Heart left ventricle (tissue), 13 donors: Measurements from ENCODE around the gene PEX3.

Experiments used
- CTCF ChIP-seq, 12 donors: fragments of 200-600 bp; sonication (generic) in 4 of 12; IDR thresholded peaks; one replicate each; pipeline versions ENCODE4 v1.5.0 to v1.8.0; 2018 to 2022; ENCODE audit warnings: antibody characterized with exemption in 12 of 12, mild to moderate bottlenecking in 5 of 12
- POLR2A ChIP-seq, 2 donors: fragments of 450-650 bp; IDR thresholded peaks; one replicate each; pipeline ENCODE4 v1.6.1; 2017; ENCODE audit warnings: antibody characterized with exemption in 2 of 2, mild to moderate bottlenecking in 2 of 2, moderate library complexity in 2 of 2
- donor health status: ischemic (EF 13 %, LVEDD 7.1; RV severe dilation, severe dysfunction).
- donor health status: DM: no; HTN: yes; CAD: no.
- donor health status: DM: no; HTN: no; CAD: no.
- donor health status: ischemic (EF 25% LVEDD 6.9; RV normal size, moderate dysfunction).
- donor health status: ischemic (EF 25% LVEDD 5.7; RV mildly dilated, moderate dysfunction).
- donor health status: ischemic (EF 35%, LVEDD 5.7; RV mildly dilated, moderate dysfunction).
- donor health status: nonischemic (EF 11% LVEDD 7.7; RV severe dilation, severe dysfunction).
- donor health status: DM: yes; HTN: yes; CAD: no.
- donor health status: PGD.
- donor health status: ischemic (EF 29% LVEDD 5.4; RV normal size, mild dysfunction).
- donor health status: nonischemic (EF 23%, LVEDD 6.1; RV moderate dilation, normal function).

DNA sequence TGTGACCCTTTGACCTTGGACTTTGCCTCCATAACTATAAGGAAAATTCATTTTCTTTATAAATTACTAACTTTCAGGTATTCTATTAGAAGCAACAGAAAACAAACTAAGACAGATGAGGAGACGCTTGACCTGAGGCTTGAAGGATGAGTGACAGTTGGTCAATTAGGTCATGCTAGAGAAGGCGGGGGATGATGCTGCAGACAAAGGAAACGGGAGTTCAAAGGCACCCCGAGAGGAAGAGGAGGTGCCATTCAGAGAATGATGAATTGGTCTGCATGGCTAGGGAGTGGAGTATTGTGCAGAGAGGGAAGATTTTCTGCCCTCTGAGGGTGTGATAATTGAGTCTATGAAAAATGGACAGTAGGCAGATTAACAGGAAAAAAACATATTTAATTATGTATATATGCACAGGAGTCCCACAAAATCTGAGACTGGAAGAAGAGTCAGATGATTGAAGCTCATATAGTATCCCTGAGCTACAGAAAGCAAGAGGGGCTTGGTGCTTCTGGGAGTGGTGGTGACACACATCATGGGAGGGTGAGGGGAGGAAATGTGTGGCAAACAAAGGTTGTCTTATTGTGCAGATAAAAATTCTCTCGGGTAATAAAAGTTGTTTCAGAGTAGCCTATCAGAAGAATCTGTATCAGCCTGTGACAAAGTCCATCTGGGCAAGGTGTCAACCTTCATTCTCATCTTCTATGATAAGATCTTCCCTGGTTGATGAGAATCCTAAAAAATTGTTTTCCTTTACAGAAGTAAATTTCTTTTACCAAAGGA is 81.3 kb downstream of the PEX3 start:
- TF ChIP-seq CTCF (IDR thresholded peaks at IDR 0.05) (no peak), POLR2A (IDR thresholded peaks at IDR 0.05) (no peak)
